ENCODE data around the gene KDM4B.

DNA sequence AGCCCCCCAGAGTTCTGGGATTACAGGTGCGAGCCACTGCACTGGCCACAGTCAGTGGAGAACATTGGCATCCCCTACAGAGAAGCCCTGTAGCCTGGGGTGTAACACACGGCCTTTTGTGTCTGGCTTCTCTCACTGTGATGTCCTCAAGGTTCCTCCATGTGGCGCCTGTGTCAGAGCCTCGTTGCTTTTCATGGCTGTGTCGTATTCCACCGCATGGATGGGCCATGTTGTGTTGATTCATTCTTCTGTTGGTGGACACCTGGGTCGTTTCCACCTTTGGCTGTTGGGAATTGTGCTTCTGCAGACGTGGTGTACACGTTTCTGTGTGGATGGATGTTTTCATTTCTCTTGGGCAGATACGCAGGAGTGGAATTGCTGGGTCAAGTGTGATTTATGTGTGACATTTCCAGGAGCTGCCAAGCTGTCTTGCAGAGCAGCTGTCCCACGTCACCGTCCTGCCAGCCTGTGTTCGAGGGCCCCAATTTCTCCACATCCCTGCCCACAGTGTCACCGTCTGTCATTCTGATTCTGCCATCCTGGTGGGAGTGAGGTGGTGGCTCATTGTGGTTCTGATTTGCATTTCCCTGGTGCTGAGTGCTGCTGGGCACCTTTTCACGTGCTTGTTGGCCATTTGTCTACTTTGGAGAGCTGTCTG lies 59.4 kb downstream of the KDM4B start:
- TF ChIP-seq SUZ12 (IDR thresholded peaks at IDR 0.05; ENCODE audit: low read length) (no peak), MAFK (IDR thresholded peaks at IDR 0.05; ENCODE audit: low read depth, low read length) (no peak), BCL11A (IDR thresholded peaks at IDR 0.05; ENCODE audit: low read depth in 2 of 2, low read length in 2 of 2) (no peak), TBP (IDR thresholded peaks at IDR 0.05; ENCODE audit: low read depth, low read length) (no peak), NRF1 (IDR thresholded peaks at IDR 0.05; ENCODE audit: low read depth, low read length) (no peak), POLR2A (IDR thresholded peaks at IDR 0.05; ENCODE audit: control extremely low read depth in 1 of 2, low read depth in 2 of 2, low read length in 2 of 2) (no peak)
- TF ChIP-seq, protein P1, sequence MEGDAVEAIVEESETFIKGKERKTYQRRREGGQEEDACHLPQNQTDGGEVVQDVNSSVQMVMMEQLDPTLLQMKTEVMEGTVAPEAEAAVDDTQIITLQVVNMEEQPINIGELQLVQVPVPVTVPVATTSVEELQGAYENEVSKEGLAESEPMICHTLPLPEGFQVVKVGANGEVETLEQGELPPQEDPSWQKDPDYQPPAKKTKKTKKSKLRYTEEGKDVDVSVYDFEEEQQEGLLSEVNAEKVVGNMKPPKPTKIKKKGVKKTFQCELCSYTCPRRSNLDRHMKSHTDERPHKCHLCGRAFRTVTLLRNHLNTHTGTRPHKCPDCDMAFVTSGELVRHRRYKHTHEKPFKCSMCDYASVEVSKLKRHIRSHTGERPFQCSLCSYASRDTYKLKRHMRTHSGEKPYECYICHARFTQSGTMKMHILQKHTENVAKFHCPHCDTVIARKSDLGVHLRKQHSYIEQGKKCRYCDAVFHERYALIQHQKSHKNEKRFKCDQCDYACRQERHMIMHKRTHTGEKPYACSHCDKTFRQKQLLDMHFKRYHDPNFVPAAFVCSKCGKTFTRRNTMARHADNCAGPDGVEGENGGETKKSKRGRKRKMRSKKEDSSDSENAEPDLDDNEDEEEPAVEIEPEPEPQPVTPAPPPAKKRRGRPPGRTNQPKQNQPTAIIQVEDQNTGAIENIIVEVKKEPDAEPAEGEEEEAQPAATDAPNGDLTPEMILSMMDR (IDR thresholded peaks at IDR 0.05; ENCODE audit: control extremely low read depth in 1 of 3, insufficient read depth in 1 of 3, low read depth in 1 of 3, low read length in 3 of 3), result no peak
- TF ChIP-seq, protein P2, sequence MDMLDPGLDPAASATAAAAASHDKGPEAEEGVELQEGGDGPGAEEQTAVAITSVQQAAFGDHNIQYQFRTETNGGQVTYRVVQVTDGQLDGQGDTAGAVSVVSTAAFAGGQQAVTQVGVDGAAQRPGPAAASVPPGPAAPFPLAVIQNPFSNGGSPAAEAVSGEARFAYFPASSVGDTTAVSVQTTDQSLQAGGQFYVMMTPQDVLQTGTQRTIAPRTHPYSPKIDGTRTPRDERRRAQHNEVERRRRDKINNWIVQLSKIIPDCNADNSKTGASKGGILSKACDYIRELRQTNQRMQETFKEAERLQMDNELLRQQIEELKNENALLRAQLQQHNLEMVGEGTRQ (IDR thresholded peaks at IDR 0.05; ENCODE audit: low read length), result no peak
